Endothelial cell of umbilical vein (primary cell): ENCODE measurements around the gene DAPK2. TPM values are rescaled to one million over a fixed set of nuclear protein-coding genes. Genes with fewer than 3 reads are reported as not detected.

Experiments used
- BruUV-seq: library from RNA; stranded (reverse); fragments of 400-500 nt; replicated peaks from 2 replicates; lab custom pipeline; 2021; lab: Mats Ljungman, UMichigan
- CTCF ChIA-PET: fragments of 300-600, 350-600 bp; sonication (Branson Sonifier 250); formaldehyde crosslinking; loops from one replicate; lab custom pipeline; 2021; ENCODE audit warnings: antibody characterized with exemption, inconsistent platforms; lab: Charles Lee
- POLR2A ChIA-PET: fragments of 300-600, 350-600 bp; sonication (Branson Sonifier 250); formaldehyde crosslinking; loops from one replicate; lab custom pipeline; 2021; ENCODE audit warnings: antibody characterized with exemption, inconsistent platforms; lab: Charles Lee
- DNase-seq: peaks from one replicate; pipeline ENCODE4 v3.0.0-alpha.2; 2011; ENCODE audit warnings: low read depth, low spot score
- FAIRE-seq: peaks from 2 replicates; lab custom pipeline; 2011; peaks lifted over from hg19 to GRCh38; lab: Jason Lieb, UNC
- H2AFZ ChIP-seq: 2 replicates; pipeline ENCODE4 v1.6.0; 2012; ENCODE audit warnings: low read depth, low read length, control low read depth, inconsistent platforms
- H3K27ac ChIP-seq: 2 replicates; pipeline ENCODE4 v1.5.1; 2011; ENCODE audit warnings: low read depth, mild to moderate bottlenecking, control low read depth, low read length, moderate library complexity; ENCODE audit not compliant: insufficient read depth
- H3K27me3 ChIP-seq, 2 experiments: 2 replicates each; pipeline versions ENCODE4 v1.6.0 to v1.6.1; 2011; ENCODE audit warnings: low read length in 2 of 2, mixed read lengths in 1 of 2; ENCODE audit not compliant: control insufficient read depth in 2 of 2, insufficient read depth in 2 of 2
- H3K36me3 ChIP-seq, 2 experiments: 2 replicates in 1 of 2; 3 replicates in 1 of 2; pipeline ENCODE4 v1.5.1; 2011; ENCODE audit warnings: low read length in 2 of 2, mild to moderate bottlenecking in 1 of 2, moderate library complexity in 1 of 2; ENCODE audit not compliant: control insufficient read depth in 2 of 2, insufficient read depth in 2 of 2; ENCODE audit errors: extremely low read depth in 1 of 2
- H3K4me1 ChIP-seq: 3 replicates; pipeline ENCODE4 v1.5.1; 2011; ENCODE audit warnings: mild to moderate bottlenecking, low read length; ENCODE audit not compliant: control insufficient read depth, insufficient read depth; ENCODE audit errors: extremely low read depth
- H3K4me2 ChIP-seq: 2 replicates; pipeline ENCODE4 v1.6.1; 2011; ENCODE audit warnings: low read length, control low read depth, mixed read lengths; ENCODE audit not compliant: insufficient read depth
- H3K4me3 ChIP-seq, 3 experiments: fragments of 200-600 bp in 1 of 3; sonication (generic), shearing (Covaris generic) in 1 of 3; replicated peaks in 1 of 3; 2 replicates each; pipeline ENCODE4 v1.5.1; 2011 to 2016; ENCODE audit warnings: control low read depth in 3 of 3, low read length in 3 of 3, mild to moderate bottlenecking in 2 of 3, inconsistent platforms in 1 of 3, low read depth in 1 of 3, moderate library complexity in 1 of 3; ENCODE audit not compliant: insufficient read depth in 1 of 3
- H3K79me2 ChIP-seq: 2 replicates; pipeline ENCODE4 v1.6.0; 2012; ENCODE audit warnings: low read length, inconsistent platforms; ENCODE audit not compliant: control insufficient read depth, insufficient read depth
- H3K9ac ChIP-seq: replicated peaks from 2 replicates; pipeline ENCODE3; 2011; ENCODE audit warnings: low read length, control low read depth; ENCODE audit not compliant: insufficient read depth; ENCODE audit errors: extremely low read depth
- H3K9me1 ChIP-seq: replicated peaks from 3 replicates; pipeline ENCODE4 v1.6.0; 2011; ENCODE audit warnings: mild to moderate bottlenecking, low read length; ENCODE audit not compliant: control insufficient read depth, insufficient read depth; ENCODE audit errors: extremely low read depth
- H3K9me3 ChIP-seq: replicated peaks from 2 replicates; pipeline ENCODE4 v1.5.1; 2012; ENCODE audit warnings: low read length, inconsistent platforms; ENCODE audit not compliant: control insufficient read depth, insufficient read depth
- H4K20me1 ChIP-seq: replicated peaks from 2 replicates; pipeline ENCODE3; 2011; ENCODE audit warnings: mild to moderate bottlenecking, low read length; ENCODE audit not compliant: control insufficient read depth, insufficient read depth; ENCODE audit errors: extremely low read depth
- EZH2 ChIP-seq: IDR thresholded peaks from 2 replicates; pipeline ENCODE4 v1.6.1; 2012; ENCODE audit warnings: borderline replicate concordance, low read depth, mild to moderate bottlenecking, moderate library complexity, low read length, inconsistent platforms; ENCODE audit not compliant: severe bottlenecking
- FOS ChIP-seq: IDR thresholded peaks from 2 replicates; pipeline ENCODE4 v1.6.1; 2011; ENCODE audit warnings: mild to moderate bottlenecking, low read length, moderate library complexity, borderline replicate concordance; ENCODE audit not compliant: insufficient read depth
- GATA2 ChIP-seq: IDR thresholded peaks from 2 replicates; pipeline ENCODE4 v1.7.0; 2011; ENCODE audit warnings: low read depth, mild to moderate bottlenecking, moderate library complexity, mixed read lengths, low read length; ENCODE audit not compliant: insufficient read length, insufficient read depth
- JUN ChIP-seq: IDR thresholded peaks from 2 replicates; pipeline ENCODE4 v1.6.1; 2011; ENCODE audit warnings: borderline replicate concordance, low read depth; ENCODE audit not compliant: insufficient read length, insufficient read depth
- MAX ChIP-seq: IDR thresholded peaks from 2 replicates; pipeline ENCODE4 v1.6.1; 2011; ENCODE audit not compliant: insufficient read depth, insufficient read length
- MYC ChIP-seq: IDR thresholded peaks from one replicate; pipeline ENCODE4 v1.6.1; 2011; ENCODE audit warnings: mild to moderate bottlenecking, low read depth, low read length
- POLR2A ChIP-seq: IDR thresholded peaks from 2 replicates; pipeline ENCODE4 v1.6.1; 2012; ENCODE audit warnings: low read depth, mild to moderate bottlenecking, control low read depth, low read length
- POLR2AphosphoS5 ChIP-seq: IDR thresholded peaks from 2 replicates; pipeline ENCODE4 v1.6.1; 2012; ENCODE audit warnings: low read depth, mild to moderate bottlenecking, control low read depth, low read length, moderate library complexity; ENCODE audit not compliant: insufficient read depth
- dilution Hi-C: fragments of 300-500 bp; cut with MboI; formaldehyde crosslinking; loops from one replicate; pipeline ENCODE4 v1.15.0; 2019; ENCODE audit warnings: low sequenced_read_pairs; ENCODE audit not compliant: extremely low pct_ligation_motif_present
- intact Hi-C: fragments of 100-400 bp; cut with micrococcal nuclease; formaldehyde crosslinking; loops from one replicate; pipeline ENCODE4 v1.10.0; 2022
- polyA plus RNA-seq, 4 experiments: library from polyadenylated mRNA; depleted of rRNA in 3 of 4; stranded (reverse) in 3 of 4; unstranded in 1 of 4; fragments of >200 nt; gene quantifications; 2 replicates each; pipeline versions ENCODE4 v1.2.1 to v1.2.3, GENCODE V29; 2011 to 2012; ENCODE audit warnings: missing spikeins in 1 of 4
- total RNA-seq: library from RNA; stranded (reverse); gene quantifications from 2 replicates; pipeline ENCODE4 v1.2.3, GENCODE V29; 2021
- TF ChIP-seq, protein P1 (sequence below), 2 donors: IDR thresholded peaks; 1 replicate in 1 of 2; 2 replicates in 1 of 2; pipeline ENCODE4 v1.5.1; 2011; ENCODE audit warnings: low read length in 2 of 2, mild to moderate bottlenecking in 2 of 2, moderate library complexity in 2 of 2, control low read depth in 1 of 2, inconsistent platforms in 1 of 2, low read depth in 1 of 2; ENCODE audit not compliant: insufficient read depth in 1 of 2; ENCODE audit errors: extremely low read depth in 1 of 2

DAPK2 gene
- total and polyA plus RNA-seq, 2 donors (not counting 3 experiments of a cell fraction or from before 2014, with no cell fraction given), result 2.8 to 6.7 TPM

DNA sequence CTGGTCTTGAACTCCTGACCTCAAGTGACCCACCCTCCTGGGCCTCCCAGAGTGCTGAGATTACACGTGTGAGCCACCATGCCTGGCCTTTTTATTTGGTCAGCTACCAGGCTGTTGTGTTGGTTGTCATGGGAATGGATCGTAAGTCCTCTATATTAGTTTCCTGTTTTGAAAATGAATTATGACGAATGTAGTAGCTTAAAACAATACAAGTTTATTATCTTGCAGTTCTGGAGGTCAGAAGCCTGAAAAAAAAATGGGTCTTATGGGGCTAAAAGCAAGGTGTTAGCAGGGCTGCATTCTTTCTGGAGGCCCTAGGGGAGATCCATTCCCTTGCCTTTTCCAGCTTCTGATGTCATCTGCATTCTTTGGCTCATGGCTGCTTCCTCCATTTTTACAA lies 187.4 kb downstream of the DAPK2 start:
- no peak overlapping the region for H2AFZ ChIP-seq
- no TSS peak for BruUV-seq
- CTCF ChIA-PET, result interaction anchor here (1.1 to 2.1 kb wide), 10 partner anchors 9 to 210 kb away, joined by 3 to 20 read pairs (median 6); partner anchors contain the start of gene DAPK2
- H3K9ac ChIP-seq, result peak overlapping the region; percentile 74
- no peak overlapping the region for H3K4me3 ChIP-seq
- TF ChIP-seq GATA2, result no peak
- no peak for TF ChIP-seq FOS
- peak; percentile 77 for TF ChIP-seq MAX
- TF ChIP-seq EZH2, result no peak
- TF ChIP-seq JUN, result peak; percentile 84
- DNase-seq, result peak; percentile 95
- no peaks in the 10 kb centered on the region for H3K27me3 ChIP-seq
- no peaks in the 10 kb centered on the region for H3K9me3 ChIP-seq
- FAIRE-seq, result peak; percentile 92
- no peaks in the 10 kb centered on the region for H3K36me3 ChIP-seq
- H3K9me1 ChIP-seq, result no peaks in the 10 kb centered on the region
- H3K79me2 ChIP-seq, result no peaks in the 10 kb centered on the region
- intact Hi-C loops (loop anchor here (1.0 kb wide), 3 partner anchors 17 to 32 kb away; no protein-coding TSS in a partner anchor), dilution Hi-C loops (no loop called here)
- POLR2A ChIA-PET, result no interaction called here
- peaks cover 28% of the 10 kb centered on the region for H3K4me1 ChIP-seq
- H3K4me2 ChIP-seq, result no peak overlapping the region
- peak overlapping the region; percentile 90 for H3K27ac ChIP-seq
- H4K20me1 ChIP-seq, result no peaks in the 10 kb centered on the region

- ChIA-PET POLR2A (no interaction called here), CTCF (interaction anchor here (1.1 to 2.1 kb wide), 10 partner anchors 8 to 211 kb away, joined by 3 to 20 read pairs (median 6); partner anchors contain the start of gene DAPK2)
- intact Hi-C loops, result no loop called here
- Histone ChIP-seq H3K79me2 (no peaks in the 10 kb centered on the region), H4K20me1 (no peaks in the 10 kb centered on the region), H3K27ac (peak overlapping the region; percentile 90), H3K9me3 (no peaks in the 10 kb centered on the region), H3K4me2 (peak overlapping the region; percentile 18), H2AFZ (no peak overlapping the region), H3K9me1 (no peaks in the 10 kb centered on the region), H3K27me3 (no peaks in the 10 kb centered on the region), H3K4me1 (peaks cover 28% of the 10 kb centered on the region), H3K4me3 (no peak overlapping the region), H3K9ac (peak overlapping the region; percentile 36), H3K36me3 (no peaks in the 10 kb centered on the region)
- TF ChIP-seq, protein P1, sequence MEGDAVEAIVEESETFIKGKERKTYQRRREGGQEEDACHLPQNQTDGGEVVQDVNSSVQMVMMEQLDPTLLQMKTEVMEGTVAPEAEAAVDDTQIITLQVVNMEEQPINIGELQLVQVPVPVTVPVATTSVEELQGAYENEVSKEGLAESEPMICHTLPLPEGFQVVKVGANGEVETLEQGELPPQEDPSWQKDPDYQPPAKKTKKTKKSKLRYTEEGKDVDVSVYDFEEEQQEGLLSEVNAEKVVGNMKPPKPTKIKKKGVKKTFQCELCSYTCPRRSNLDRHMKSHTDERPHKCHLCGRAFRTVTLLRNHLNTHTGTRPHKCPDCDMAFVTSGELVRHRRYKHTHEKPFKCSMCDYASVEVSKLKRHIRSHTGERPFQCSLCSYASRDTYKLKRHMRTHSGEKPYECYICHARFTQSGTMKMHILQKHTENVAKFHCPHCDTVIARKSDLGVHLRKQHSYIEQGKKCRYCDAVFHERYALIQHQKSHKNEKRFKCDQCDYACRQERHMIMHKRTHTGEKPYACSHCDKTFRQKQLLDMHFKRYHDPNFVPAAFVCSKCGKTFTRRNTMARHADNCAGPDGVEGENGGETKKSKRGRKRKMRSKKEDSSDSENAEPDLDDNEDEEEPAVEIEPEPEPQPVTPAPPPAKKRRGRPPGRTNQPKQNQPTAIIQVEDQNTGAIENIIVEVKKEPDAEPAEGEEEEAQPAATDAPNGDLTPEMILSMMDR (IDR thresholded peaks at IDR 0.05; ENCODE audit: extremely low read depth in 1 of 2, insufficient read depth in 1 of 2, low read depth in 1 of 2, low read length in 2 of 2), result no peak
- TF ChIP-seq POLR2A, result no peak
- no peak for TF ChIP-seq MAX
- TF ChIP-seq FOS, result no peak
- TF ChIP-seq POLR2AphosphoS5, result no peak
- TF ChIP-seq MYC, result no peak
- TF ChIP-seq GATA2, result no peak
- no peak for TF ChIP-seq JUN
- TF ChIP-seq EZH2, result no peak
- dilution Hi-C loops, result no loop called here
- no peak for FAIRE-seq
- peak; percentile 47 for DNase-seq
- BruUV-seq, result TSS peak; percentile 81
These were observed 187.8 kb downstream of the DAPK2 start for GRCh38 chr15:63858448-63858847.
